Prostate gland (tissue), 2 donors: Measurements from ENCODE around the gene PIK3C3. TPM values are rescaled to one million over a fixed set of nuclear protein-coding genes. Genes with fewer than 3 reads are reported as not detected.

Experiments used
- DNase-seq: peaks from one replicate; pipeline ENCODE4 v3.0.0-alpha.2; 2019; ENCODE audit warnings: low spot score
- H3K27ac ChIP-seq, 2 donors: fragments of 200-600 bp; sonication (generic); 2 replicates each; pipeline ENCODE4 v1.5.1; 2017 to 2019
- H3K27me3 ChIP-seq: fragments of 200-600 bp; sonication (generic); replicated peaks from 2 replicates; pipeline ENCODE4 v1.5.1; 2019; ENCODE audit not compliant: insufficient read depth
- H3K36me3 ChIP-seq, 2 donors: fragments of 200-600 bp; sonication (generic); 1 replicate in 1 of 2; 2 replicates in 1 of 2; pipeline versions ENCODE4 v1.5.1 to v1.8.1; 2017 to 2019
- H3K4me1 ChIP-seq: fragments of 200-600 bp; sonication (generic); replicated peaks from 2 replicates; pipeline ENCODE4 v1.5.1; 2019
- H3K4me3 ChIP-seq, 2 donors: fragments of 200-600 bp; sonication (generic); 2 replicates each; pipeline ENCODE4 v1.5.1; 2017 to 2019
- H3K9me3 ChIP-seq: fragments of 200-600 bp; sonication (generic); 2 replicates; pipeline ENCODE4 v1.5.1; 2017
- POLR2A ChIP-seq: fragments of 450-650 bp; IDR thresholded peaks from one replicate; pipeline ENCODE4 v1.6.1; 2016; ENCODE audit warnings: antibody characterized with exemption, mild to moderate bottlenecking
- POLR2AphosphoS5 ChIP-seq: sonication (generic); formaldehyde crosslinking; IDR thresholded peaks from one replicate; pipeline ENCODE4 v1.6.1; 2017; ENCODE audit warnings: antibody characterized with exemption
- WGBS: methylation state at CpG from one replicate; pipeline ENCODE4 v1.1.5; 2018; 5-methylcytosine and 5-hydroxymethylcytosine counted together
- intact Hi-C: fragments of 100-400 bp; cut with DNase I; formaldehyde crosslinking; loops from one replicate; pipeline ENCODE4 v1.14.2; 2022
- total RNA-seq, 2 donors: library from RNA; depleted of rRNA; stranded (reverse); fragments of >200 nt; gene quantifications; one replicate each; pipeline ENCODE4 v1.1.0, GENCODE V29; 2016
- TF ChIP-seq, protein P1 (sequence below), 4 experiments: fragments of 200-600 bp in 2 of 4; fragments of 450-650 bp in 2 of 4; sonication (generic) in 2 of 4; IDR thresholded peaks; 1 replicate in 3 of 4; 2 replicates in 1 of 4; pipeline ENCODE4 v1.5.1; 2016 to 2019; ENCODE audit warnings: antibody characterized with exemption in 4 of 4, mild to moderate bottlenecking in 2 of 4, moderate library complexity in 2 of 4

PIK3C3 gene
- total RNA-seq, 2 donors from 2014 or later: 42.8 to 48.1 TPM

DNA sequence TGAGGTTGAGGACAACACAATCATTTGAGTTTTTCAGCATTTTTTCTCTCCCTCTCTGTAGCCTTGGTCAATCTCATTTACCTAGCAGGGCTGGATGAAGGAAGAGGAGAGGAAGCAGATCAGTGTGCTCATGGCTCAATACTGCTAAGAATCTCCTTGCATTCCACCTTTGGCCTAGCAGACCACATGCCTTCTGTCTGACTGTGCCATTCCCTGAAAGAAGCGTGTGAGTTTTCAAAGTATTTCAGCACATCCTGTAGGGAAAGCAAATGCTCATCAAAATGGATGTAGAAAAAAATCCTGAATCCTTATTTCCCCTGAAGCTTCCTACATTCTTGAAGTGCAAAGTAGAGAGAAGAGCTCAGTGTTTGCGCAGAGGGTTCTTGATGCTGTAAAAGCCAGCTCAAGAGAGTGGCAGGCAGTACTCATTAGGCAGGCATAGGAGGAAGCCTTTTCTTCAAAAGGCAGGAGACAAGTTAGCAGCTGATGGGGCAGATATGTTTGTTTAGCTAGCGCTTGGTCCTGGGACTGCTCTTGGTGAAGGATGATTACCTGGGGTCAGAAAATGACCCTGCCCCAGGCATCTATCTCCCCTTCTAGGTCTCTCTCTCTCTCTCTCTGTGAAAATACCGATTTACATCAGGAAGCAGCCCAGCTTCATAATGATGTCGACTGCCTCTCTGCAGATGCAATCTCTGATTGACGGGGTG is 14.4 kb upstream of the PIK3C3 start:
- H3K27me3 ChIP-seq: no peaks in the 10 kb centered on the region
- intact Hi-C loops: no loop called here
- H3K27ac ChIP-seq: no peak overlapping the region
- no peak for DNase-seq
- H3K4me3 ChIP-seq: no peak overlapping the region
- TF ChIP-seq, protein P1, sequence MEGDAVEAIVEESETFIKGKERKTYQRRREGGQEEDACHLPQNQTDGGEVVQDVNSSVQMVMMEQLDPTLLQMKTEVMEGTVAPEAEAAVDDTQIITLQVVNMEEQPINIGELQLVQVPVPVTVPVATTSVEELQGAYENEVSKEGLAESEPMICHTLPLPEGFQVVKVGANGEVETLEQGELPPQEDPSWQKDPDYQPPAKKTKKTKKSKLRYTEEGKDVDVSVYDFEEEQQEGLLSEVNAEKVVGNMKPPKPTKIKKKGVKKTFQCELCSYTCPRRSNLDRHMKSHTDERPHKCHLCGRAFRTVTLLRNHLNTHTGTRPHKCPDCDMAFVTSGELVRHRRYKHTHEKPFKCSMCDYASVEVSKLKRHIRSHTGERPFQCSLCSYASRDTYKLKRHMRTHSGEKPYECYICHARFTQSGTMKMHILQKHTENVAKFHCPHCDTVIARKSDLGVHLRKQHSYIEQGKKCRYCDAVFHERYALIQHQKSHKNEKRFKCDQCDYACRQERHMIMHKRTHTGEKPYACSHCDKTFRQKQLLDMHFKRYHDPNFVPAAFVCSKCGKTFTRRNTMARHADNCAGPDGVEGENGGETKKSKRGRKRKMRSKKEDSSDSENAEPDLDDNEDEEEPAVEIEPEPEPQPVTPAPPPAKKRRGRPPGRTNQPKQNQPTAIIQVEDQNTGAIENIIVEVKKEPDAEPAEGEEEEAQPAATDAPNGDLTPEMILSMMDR (IDR thresholded peaks at IDR 0.05): no peak
- TF ChIP-seq POLR2AphosphoS5 (no peak), POLR2A (no peak)
- H3K36me3 ChIP-seq: no peaks in the 10 kb centered on the region
- no peaks in the 10 kb centered on the region for H3K4me1 ChIP-seq
- no peaks in the 10 kb centered on the region for H3K9me3 ChIP-seq
- 67% methylated on average over 6 of the region's 6 CpGs for WGBS

DNA sequence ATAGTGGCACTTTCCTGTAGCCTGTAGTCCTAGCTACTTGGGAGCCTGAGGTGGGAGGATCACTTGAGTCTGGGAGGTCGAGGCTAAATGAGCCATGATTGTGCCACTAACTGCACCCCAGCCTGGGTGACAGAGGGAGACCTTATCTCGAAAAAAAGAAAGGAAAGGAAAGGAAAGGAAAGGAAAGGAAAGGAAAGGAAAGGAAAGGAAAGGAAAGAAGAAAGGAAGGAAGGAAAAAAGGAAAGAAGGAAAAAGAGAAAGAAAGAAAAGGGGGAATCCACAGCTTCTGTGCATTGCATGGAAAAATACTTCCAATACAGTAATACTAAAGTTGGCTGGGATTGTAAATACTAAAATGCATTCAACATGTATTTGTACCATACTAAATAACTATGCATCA is 12.8 kb upstream of the PIK3C3 start:
- Histone ChIP-seq H3K9me3 (no peaks in the 10 kb centered on the region), H3K4me1 (no peaks in the 10 kb centered on the region), H3K36me3 (no peaks in the 10 kb centered on the region), H3K4me3 (no peak overlapping the region), H3K27me3 (no peaks in the 10 kb centered on the region), H3K27ac (no peak overlapping the region)
- DNase-seq: no peak
- TF ChIP-seq, protein P1 (IDR thresholded peaks at IDR 0.05): no peak
- TF ChIP-seq POLR2A (no peak), POLR2AphosphoS5 (no peak)
- intact Hi-C loops: no loop called here
- 89% methylated on average over 2 of the region's 2 CpGs for WGBS

DNA sequence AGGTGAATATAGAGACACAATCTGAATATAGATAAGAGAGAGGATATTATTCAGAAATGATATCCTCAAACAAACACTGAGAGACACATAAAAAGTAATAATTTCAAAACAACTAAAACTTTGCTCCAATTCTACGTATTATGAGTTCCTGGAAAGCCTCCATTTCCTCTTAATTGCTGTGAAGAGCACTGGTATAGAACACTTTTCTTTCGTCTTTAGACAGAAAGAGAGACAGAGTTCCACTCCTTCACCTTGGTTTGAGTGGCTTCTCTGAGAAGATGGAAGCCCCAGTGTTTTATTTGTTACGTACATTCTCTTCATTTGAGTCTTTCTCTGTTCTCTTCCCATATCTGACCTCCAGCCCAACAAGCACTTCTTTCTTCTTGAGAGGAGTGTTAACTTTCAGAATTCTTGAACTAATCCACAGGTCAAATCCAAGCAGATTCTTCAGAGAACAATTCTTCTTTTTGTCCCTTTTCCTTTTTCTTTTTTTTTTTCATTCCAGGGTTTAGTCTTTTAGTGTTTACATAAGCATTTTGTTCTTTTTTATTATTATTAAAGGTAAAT is 6.4 kb upstream of the PIK3C3 start:
- Histone ChIP-seq H3K4me3 (no peak overlapping the region), H3K27ac (no peak overlapping the region), H3K9me3 (no peaks in the 10 kb centered on the region), H3K4me1 (peaks cover 2% of the 10 kb centered on the region), H3K27me3 (no peaks in the 10 kb centered on the region), H3K36me3 (no peaks in the 10 kb centered on the region)
- 49% methylated on average over 3 of the region's 3 CpGs for WGBS
- TF ChIP-seq POLR2AphosphoS5 (no peak), POLR2A (no peak)
- TF ChIP-seq, protein P1 (IDR thresholded peaks at IDR 0.05): no peak
- DNase-seq: no peak
- intact Hi-C loops: no loop called here

DNA sequence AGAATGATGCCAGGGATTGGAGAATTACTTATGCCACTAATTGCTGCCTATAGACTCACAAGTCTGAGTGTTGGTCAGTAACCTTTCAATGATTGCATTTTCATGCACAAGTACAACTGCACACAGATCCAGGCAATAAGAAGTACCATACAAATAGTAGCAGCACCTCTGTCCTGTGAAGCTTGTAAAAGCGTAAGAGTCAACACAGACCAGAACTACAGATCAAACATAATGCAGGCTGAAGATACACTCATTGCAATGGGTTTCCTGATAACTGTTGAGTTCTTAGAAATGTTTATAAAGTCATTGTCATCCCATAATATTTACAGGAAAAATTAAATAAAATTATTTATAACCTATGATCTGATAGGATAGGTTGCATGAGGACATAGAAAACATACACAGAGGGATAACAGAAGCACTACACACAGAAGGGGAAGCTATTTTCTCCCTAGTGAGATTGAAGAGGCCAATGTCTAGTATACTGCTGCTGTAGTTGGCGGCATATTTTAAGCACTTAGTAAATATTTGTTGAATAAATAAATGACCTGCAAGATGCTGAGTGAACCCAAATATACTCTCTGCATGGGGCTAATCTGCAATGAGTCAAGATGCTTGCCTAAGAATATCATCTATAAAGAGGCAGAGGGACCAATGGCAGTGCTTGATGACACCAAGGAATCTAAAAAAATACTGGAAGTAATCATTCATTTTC is 5.7 kb upstream of the PIK3C3 start:
- peak; percentile 11 for DNase-seq
- Histone ChIP-seq H3K36me3 (no peaks in the 10 kb centered on the region), H3K27ac (no peak overlapping the region), H3K4me1 (peaks cover 2% of the 10 kb centered on the region), H3K9me3 (no peaks in the 10 kb centered on the region), H3K4me3 (no peak overlapping the region), H3K27me3 (no peaks in the 10 kb centered on the region)
- WGBS: 75% methylated on average over 2 of the region's 2 CpGs
- intact Hi-C loops: no loop called here
- TF ChIP-seq POLR2AphosphoS5: peak; percentile 22
- TF ChIP-seq, protein P1 (IDR thresholded peaks at IDR 0.05): no peak
